ENCODE measurements around the gene AURKA. TPM values are rescaled to one million over a fixed set of nuclear protein-coding genes. Genes with fewer than 3 reads are reported as not detected.

Gene AURKA
- total and polyA plus RNA-seq, 9 of the 15 experiments (the other 6 are each of a cell fraction or from before 2014, with no cell fraction given) = 72.7 to 162 (median 113) TPM

DNA sequence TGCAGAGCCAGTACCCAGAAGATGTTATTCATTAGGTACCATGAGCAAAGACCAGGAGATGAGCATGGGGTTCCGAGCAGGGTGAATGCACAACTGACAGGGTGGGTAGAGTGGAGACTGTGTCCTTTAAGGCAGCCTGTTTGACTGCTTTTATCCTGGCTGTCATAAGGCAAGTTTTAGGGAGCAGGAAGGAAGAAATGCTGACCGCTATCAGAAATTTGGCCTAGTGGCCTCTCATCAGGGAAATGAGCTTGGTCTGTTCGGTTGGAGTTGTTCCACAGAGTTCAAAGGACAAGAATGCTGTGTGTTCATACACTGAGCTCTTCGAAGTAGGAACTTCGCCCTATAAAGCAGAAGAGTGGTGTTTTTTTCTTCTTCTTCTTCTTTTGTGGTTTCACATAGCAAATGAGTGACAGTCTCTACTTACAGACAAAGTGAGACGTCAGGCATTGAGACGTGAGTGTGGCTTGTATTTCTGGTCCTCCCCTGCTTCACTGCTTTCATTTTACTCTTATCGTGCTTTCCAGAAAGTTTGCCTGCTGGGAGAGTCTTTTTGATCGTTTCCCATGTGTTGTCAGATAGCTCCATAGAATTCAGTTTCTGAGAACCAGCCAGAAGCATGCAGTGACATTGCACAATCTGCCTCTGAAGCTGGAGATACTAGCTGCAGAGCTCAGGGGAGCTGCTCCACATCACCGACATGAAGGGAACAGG lies 19.9 kb upstream of the AURKA start, which contains the start of gene CASS4 (continued):
- TF ChIP-seq SMARCE1 (IDR thresholded peaks at IDR 0.05) (peak; percentile 96), LEF1 (IDR thresholded peaks at IDR 0.05) (peak; percentile 100), ZBTB7A (IDR thresholded peaks at IDR 0.05; ENCODE audit: borderline replicate concordance, control insufficient read depth, low read depth, low read length) (no peak), ZNF77 (CRISPR knock-in tag; IDR thresholded peaks at IDR 0.05) (no peak), ZNF316 (IDR thresholded peaks at IDR 0.05) (peak; percentile 94), WHSC1 (IDR thresholded peaks at IDR 0.05; ENCODE audit: low read length) (no peak), TAF1 (IDR thresholded peaks at IDR 0.05; ENCODE audit: control insufficient read depth, extremely low read depth, insufficient read depth, low read length, severe bottlenecking) (peak; percentile 66), ETV5 (CRISPR knock-in tag; IDR thresholded peaks at IDR 0.05; ENCODE audit: low read depth) (peak; percentile 38; the same call in 1 of the 2 replicates), PTRF (tag; IDR thresholded peaks at IDR 0.05) (no peak), SAP30 (IDR thresholded peaks at IDR 0.05; ENCODE audit: borderline replicate concordance, insufficient read depth, low read depth, low read length, poor library complexity, severe bottlenecking) (no peak), CBFB (CRISPR knock-in tag; IDR thresholded peaks at IDR 0.05) (0 out of 2 replicates have a peak, but pooled peaks have one; percentile 60), HDAC1 (IDR thresholded peaks at IDR 0.05) (peak; percentile 69 to 93; a peak in 3 of 4 replicates), GTF2F1 (IDR thresholded peaks at IDR 0.05; ENCODE audit: low read depth, low read length) (0 out of 2 replicates have a peak, but pooled peaks have one; percentile 50), HDGF (IDR thresholded peaks at IDR 0.05) (no peak), NR2C1 (IDR thresholded peaks at IDR 0.05) (peak; percentile 71), NR2C1 (tag; IDR thresholded peaks at IDR 0.05) (peak; percentile 75), POLR2H (tag; IDR thresholded peaks at IDR 0.05; ENCODE audit: low read depth) (peak; percentile 74; the same call in 1 of the 2 replicates), HIVEP1 (CRISPR knock-in tag; IDR thresholded peaks at IDR 0.05) (0 out of 2 replicates have a peak, but pooled peaks have one; percentile 38), BRD9 (IDR thresholded peaks at IDR 0.05; ENCODE audit: low read depth, partially characterized antibody) (peak; percentile 51)
- TF ChIP-seq, protein P1, sequence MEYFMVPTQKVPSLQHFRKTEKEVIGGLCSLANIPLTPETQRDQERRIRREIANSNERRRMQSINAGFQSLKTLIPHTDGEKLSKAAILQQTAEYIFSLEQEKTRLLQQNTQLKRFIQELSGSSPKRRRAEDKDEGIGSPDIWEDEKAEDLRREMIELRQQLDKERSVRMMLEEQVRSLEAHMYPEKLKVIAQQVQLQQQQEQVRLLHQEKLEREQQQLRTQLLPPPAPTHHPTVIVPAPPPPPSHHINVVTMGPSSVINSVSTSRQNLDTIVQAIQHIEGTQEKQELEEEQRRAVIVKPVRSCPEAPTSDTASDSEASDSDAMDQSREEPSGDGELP (CRISPR knock-in tag; IDR thresholded peaks at IDR 0.05; ENCODE audit: borderline replicate concordance) = peak; percentile 82
- TF ChIP-seq, protein P2, sequence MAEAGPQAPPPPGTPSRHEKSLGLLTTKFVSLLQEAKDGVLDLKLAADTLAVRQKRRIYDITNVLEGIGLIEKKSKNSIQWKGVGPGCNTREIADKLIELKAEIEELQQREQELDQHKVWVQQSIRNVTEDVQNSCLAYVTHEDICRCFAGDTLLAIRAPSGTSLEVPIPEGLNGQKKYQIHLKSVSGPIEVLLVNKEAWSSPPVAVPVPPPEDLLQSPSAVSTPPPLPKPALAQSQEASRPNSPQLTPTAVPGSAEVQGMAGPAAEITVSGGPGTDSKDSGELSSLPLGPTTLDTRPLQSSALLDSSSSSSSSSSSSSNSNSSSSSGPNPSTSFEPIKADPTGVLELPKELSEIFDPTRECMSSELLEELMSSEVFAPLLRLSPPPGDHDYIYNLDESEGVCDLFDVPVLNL (CRISPR knock-in tag; IDR thresholded peaks at IDR 0.05; ENCODE audit: low read depth) = no peak
- TF ChIP-seq, protein P3, sequence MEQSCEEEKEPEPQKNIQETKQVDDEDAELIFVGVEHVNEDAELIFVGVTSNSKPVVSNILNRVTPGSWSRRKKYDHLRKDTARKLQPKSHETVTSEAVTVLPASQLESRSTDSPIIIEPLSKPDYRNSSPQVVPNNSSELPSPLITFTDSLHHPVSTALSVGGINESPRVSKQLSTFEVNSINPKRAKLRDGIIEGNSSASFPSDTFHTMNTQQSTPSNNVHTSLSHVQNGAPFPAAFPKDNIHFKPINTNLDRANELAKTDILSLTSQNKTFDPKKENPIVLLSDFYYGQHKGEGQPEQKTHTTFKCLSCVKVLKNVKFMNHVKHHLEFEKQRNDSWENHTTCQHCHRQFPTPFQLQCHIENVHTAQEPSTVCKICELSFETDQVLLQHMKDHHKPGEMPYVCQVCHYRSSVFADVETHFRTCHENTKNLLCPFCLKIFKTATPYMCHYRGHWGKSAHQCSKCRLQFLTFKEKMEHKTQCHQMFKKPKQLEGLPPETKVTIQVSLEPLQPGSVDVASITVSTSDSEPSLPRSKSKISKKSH (CRISPR knock-in tag; IDR thresholded peaks at IDR 0.05) = no peak
- TF ChIP-seq, protein P4, sequence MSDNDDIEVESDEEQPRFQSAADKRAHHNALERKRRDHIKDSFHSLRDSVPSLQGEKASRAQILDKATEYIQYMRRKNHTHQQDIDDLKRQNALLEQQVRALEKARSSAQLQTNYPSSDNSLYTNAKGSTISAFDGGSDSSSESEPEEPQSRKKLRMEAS (CRISPR knock-in tag; IDR thresholded peaks at IDR 0.05) = peak; percentile 81
- TF ChIP-seq, protein P5, sequence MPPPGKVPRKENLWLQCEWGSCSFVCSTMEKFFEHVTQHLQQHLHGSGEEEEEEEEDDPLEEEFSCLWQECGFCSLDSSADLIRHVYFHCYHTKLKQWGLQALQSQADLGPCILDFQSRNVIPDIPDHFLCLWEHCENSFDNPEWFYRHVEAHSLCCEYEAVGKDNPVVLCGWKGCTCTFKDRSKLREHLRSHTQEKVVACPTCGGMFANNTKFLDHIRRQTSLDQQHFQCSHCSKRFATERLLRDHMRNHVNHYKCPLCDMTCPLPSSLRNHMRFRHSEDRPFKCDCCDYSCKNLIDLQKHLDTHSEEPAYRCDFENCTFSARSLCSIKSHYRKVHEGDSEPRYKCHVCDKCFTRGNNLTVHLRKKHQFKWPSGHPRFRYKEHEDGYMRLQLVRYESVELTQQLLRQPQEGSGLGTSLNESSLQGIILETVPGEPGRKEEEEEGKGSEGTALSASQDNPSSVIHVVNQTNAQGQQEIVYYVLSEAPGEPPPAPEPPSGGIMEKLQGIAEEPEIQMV (tag; conservative IDR thresholded peaks at IDR 0.05; ENCODE audit: low read depth) = no peak

Measured in K562 (cell line).